Transverse colon (tissue), 4 donors: ENCODE data around the gene AKAP13. TPM values are rescaled to one million over a fixed set of nuclear protein-coding genes. Genes with fewer than 3 reads are reported as not detected.

Source experiments
- DNase-seq: peaks from one replicate; pipeline ENCODE4 v3.0.0-alpha.2; 2019
- H3K27ac ChIP-seq, 4 donors: fragments of 200-600 bp; sonication (generic); 2 replicates each; pipeline ENCODE4 v1.5.1; 2016 to 2018; ENCODE audit warnings: inconsistent platforms in 4 of 4
- H3K27me3 ChIP-seq: fragments of 200-600 bp; sonication (generic); 2 replicates; pipeline ENCODE4 v1.5.1; 2017; ENCODE audit warnings: inconsistent platforms
- H3K36me3 ChIP-seq, 4 donors: fragments of 200-600 bp; sonication (generic); 2 replicates each; pipeline ENCODE4 v1.5.1; 2017 to 2019; ENCODE audit warnings: inconsistent platforms in 4 of 4
- H3K4me1 ChIP-seq, 4 donors: fragments of 200-600 bp; sonication (generic); 2 replicates each; pipeline ENCODE4 v1.5.1; 2017 to 2020; ENCODE audit warnings: inconsistent platforms in 4 of 4
- H3K4me3 ChIP-seq, 4 donors: fragments of 200-600 bp; sonication (generic); 1 replicate in 1 of 4; 2 replicates in 3 of 4; pipeline versions ENCODE4 v1.5.1 to v1.6.1; 2017 to 2019; ENCODE audit warnings: inconsistent platforms in 4 of 4
- H3K9me3 ChIP-seq, 2 donors: fragments of 200-600 bp; sonication (generic); 2 replicates each; pipeline ENCODE4 v1.5.1; 2017 to 2019; ENCODE audit warnings: inconsistent platforms in 2 of 2
- CTCF ChIP-seq, 5 experiments: fragments of 200-600 bp in 3 of 5; fragments of 450-650 bp in 2 of 5; sonication (generic) in 3 of 5; IDR thresholded peaks; 1 replicate in 2 of 5; 2 replicates in 3 of 5; pipeline ENCODE4 v1.5.1; 2016 to 2017; ENCODE audit warnings: antibody characterized with exemption in 5 of 5, inconsistent platforms in 3 of 5, mild to moderate bottlenecking in 2 of 5, moderate library complexity in 1 of 5
- EP300 ChIP-seq: sonication (generic); formaldehyde crosslinking; IDR thresholded peaks from one replicate; pipeline ENCODE4 v1.6.1; 2017; ENCODE audit warnings: antibody characterized with exemption, low read depth
- POLR2A ChIP-seq: fragments of 450-650 bp; IDR thresholded peaks from one replicate; pipeline ENCODE4 v1.6.1; 2016; ENCODE audit warnings: antibody characterized with exemption, mild to moderate bottlenecking, moderate library complexity
- POLR2AphosphoS5 ChIP-seq, 3 donors: sonication (generic); formaldehyde crosslinking; IDR thresholded peaks; one replicate each; pipeline ENCODE4 v1.6.1; 2016; ENCODE audit warnings: antibody characterized with exemption in 3 of 3
- WGBS, 2 donors: methylation state at CpG; one replicate each; pipeline ENCODE4 v1.1.5; 2018; ENCODE audit warnings: low coverage in 1 of 2; 5-methylcytosine and 5-hydroxymethylcytosine counted together
- in situ Hi-C, 4 donors: fragments of 200-750 bp; cut with MboI; loops; one replicate each; pipeline versions ENCODE4 v1.15.0 to v1.15.1; 2017; ENCODE audit warnings: low sequenced_read_pairs in 3 of 4, low pct_ligation_motif_present in 1 of 4, low pct_unique_long_range_greater_than_20kb in 1 of 4
- intact Hi-C: fragments of 100-400 bp; cut with DNase I; formaldehyde crosslinking; loops from one replicate; pipeline ENCODE4 v1.15.1; 2023; ENCODE audit warnings: low total_unique reads
- total RNA-seq, 4 donors: library from RNA; depleted of rRNA; stranded (reverse); fragments of >200 nt; gene quantifications; one replicate each; pipeline ENCODE4 v1.1.0, GENCODE V29; 2016

AKAP13 gene
- total RNA-seq, 4 donors from 2014 or later = 206 to 291 (median 214) TPM

DNA sequence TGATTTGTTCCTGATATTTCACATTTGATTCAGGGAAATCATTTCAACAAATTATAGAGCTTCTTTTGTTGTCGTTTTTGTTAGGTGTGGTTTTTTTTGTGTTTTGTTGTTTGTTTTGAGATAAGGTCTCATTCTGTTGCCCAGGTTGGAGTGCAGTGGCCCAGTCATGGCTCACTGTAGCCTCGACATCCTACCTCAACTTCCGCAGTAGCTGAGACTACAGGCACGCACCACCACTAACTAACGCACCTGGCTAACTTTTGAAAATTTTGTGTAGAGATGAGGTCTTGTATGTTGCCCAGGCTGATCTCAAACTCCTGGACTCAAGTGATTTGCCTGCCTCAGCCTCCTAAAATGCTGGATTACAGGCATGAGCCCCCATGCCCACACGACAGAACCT is 177.0 kb downstream of the AKAP13 start:
- Histone ChIP-seq H3K4me3 (no peak overlapping the region), H3K27ac (no peak overlapping the region), H3K27me3 (no peaks in the 10 kb centered on the region), H3K9me3 (no peaks in the 10 kb centered on the region), H3K36me3 (no peaks in the 10 kb centered on the region), H3K4me1 (peaks cover 0 to 15% (median 0%) of the 10 kb centered on the region in 4 donors)
- no peak for DNase-seq
- intact Hi-C loops = no loop called here
- 85 to 87% methylated on average over 3 to 6 of the region's 6 CpGs for WGBS, 2 donors
- no peak for TF ChIP-seq CTCF (IDR thresholded peaks at IDR 0.05)
- no peak for TF ChIP-seq EP300
- no peak for TF ChIP-seq POLR2A
- no peak for TF ChIP-seq POLR2AphosphoS5 (IDR thresholded peaks at IDR 0.05)
- in situ Hi-C loops = no loop called here

GRCh38 chr15:85558848-85559247 is 178.4 kb downstream of the AKAP13 start:
- Histone ChIP-seq H3K4me3 (no peak overlapping the region), H3K4me1 (peaks cover 0 to 24% (median 6%) of the 10 kb centered on the region in 4 donors), H3K27ac (no peak overlapping the region), H3K36me3 (no peaks in the 10 kb centered on the region), H3K9me3 (no peaks in the 10 kb centered on the region), H3K27me3 (no peaks in the 10 kb centered on the region)
- no peak for DNase-seq
- intact Hi-C loops (no loop called here), in situ Hi-C loops (no loop called here)
- TF ChIP-seq CTCF (IDR thresholded peaks at IDR 0.05) = no peak
- no peak for TF ChIP-seq EP300
- TF ChIP-seq POLR2A = no peak
- TF ChIP-seq POLR2AphosphoS5 (IDR thresholded peaks at IDR 0.05) = no peak
- WGBS, 2 donors = 39 to 71% methylated on average over 4 to 5 of the region's 5 CpGs

- peaks cover 0 to 31% (median 8%) of the 10 kb centered on the region in 4 donors for H3K4me1 ChIP-seq
- H3K36me3 ChIP-seq = no peaks in the 10 kb centered on the region
- DNase-seq = no peak
- intact Hi-C loops = no loop called here
- H3K27ac ChIP-seq = no peak overlapping the region
- in situ Hi-C loops = no loop called here
- H3K27me3 ChIP-seq = no peaks in the 10 kb centered on the region
- TF ChIP-seq POLR2A (no peak), POLR2AphosphoS5 (IDR thresholded peaks at IDR 0.05) (no peak), CTCF (IDR thresholded peaks at IDR 0.05) (no peak), EP300 (no peak)
- H3K4me3 ChIP-seq = no peak overlapping the region
- 93 to 100% methylated on average over 3 to 7 of the region's 7 CpGs for WGBS, 2 donors
- H3K9me3 ChIP-seq = no peaks in the 10 kb centered on the region
Measured at GRCh38 chr15:85559530-85559929, 179.1 kb downstream of the AKAP13 start.

DNA sequence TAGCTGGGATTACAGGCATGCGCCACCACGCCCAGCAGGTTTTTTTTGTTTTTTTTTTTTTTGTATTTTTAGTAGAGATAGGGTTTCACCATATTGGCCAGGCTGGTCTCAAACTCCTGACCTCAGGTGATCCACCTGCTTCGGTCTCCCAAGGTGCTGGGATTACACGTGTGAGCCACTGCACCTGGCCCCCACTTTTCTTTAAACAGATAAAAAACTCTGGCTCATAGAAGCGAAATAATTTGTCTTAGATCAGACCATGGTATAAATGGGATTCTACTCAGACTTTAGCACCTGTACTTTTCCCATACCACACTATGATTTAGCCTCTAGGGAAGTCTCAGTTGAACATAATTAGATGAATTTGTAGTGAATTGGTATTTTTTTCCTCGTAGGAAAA is 182.4 kb downstream of the AKAP13 start:
- Histone ChIP-seq H3K36me3 (no peaks in the 10 kb centered on the region), H3K27me3 (no peaks in the 10 kb centered on the region), H3K4me1 (peaks cover 0 to 30% (median 15%) of the 10 kb centered on the region in 4 donors), H3K27ac (peak overlapping the region; percentile 61 to 70 (median 64)), H3K9me3 (no peaks in the 10 kb centered on the region), H3K4me3 (no peak overlapping the region)
- intact Hi-C loops = no loop called here
- TF ChIP-seq EP300 (no peak), CTCF (IDR thresholded peaks at IDR 0.05) (no peak), POLR2A (no peak), POLR2AphosphoS5 (IDR thresholded peaks at IDR 0.05) (no peak)
- in situ Hi-C loops = no loop called here
- DNase-seq = no peak
- WGBS, 2 donors = 74 to 84% methylated on average over 6 of the region's 6 CpGs
